CD14-positive monocyte (primary cell): ENCODE data around the gene ITPR2. TPM values are rescaled to one million over a fixed set of nuclear protein-coding genes. Genes with fewer than 3 reads are reported as not detected.

Experiments used
- DNase-seq, 3 donors: peaks; one replicate each; pipeline ENCODE4 v3.0.0-alpha.2; 2011 to 2022
- H2AFZ ChIP-seq: 2 replicates; pipeline ENCODE4 v1.6.0; 2012; ENCODE audit warnings: mild to moderate bottlenecking, low read depth, low read length, inconsistent platforms; ENCODE audit not compliant: insufficient read depth, poor library complexity, severe bottlenecking
- H3K27ac ChIP-seq, 2 donors: 1 replicate in 1 of 2; 2 replicates in 1 of 2; pipeline ENCODE4 v1.5.1; 2012 to 2013; ENCODE audit warnings: low read length in 2 of 2, control low read depth in 1 of 2, inconsistent platforms in 1 of 2, low read depth in 1 of 2, mild to moderate bottlenecking in 1 of 2
- H3K27me3 ChIP-seq, 2 donors: one replicate each; pipeline versions ENCODE4 v1.6.0 to v1.6.1; 2011 to 2013; ENCODE audit warnings: low read length in 2 of 2; ENCODE audit not compliant: control insufficient read depth in 2 of 2, insufficient read depth in 2 of 2
- H3K36me3 ChIP-seq, 2 donors: replicated peaks in 1 of 2; 1 replicate in 1 of 2; 2 replicates in 1 of 2; pipeline versions ENCODE4 v1.5.1 to v1.6.1; 2012 to 2013; ENCODE audit warnings: low read length in 2 of 2, control low read depth in 1 of 2, inconsistent platforms in 1 of 2, mild to moderate bottlenecking in 1 of 2; ENCODE audit not compliant: insufficient read depth in 2 of 2, control insufficient read depth in 1 of 2
- H3K4me1 ChIP-seq, 2 donors: 1 replicate in 1 of 2; 2 replicates in 1 of 2; pipeline versions ENCODE4 v1.5.1 to v1.6.1; 2012 to 2013; ENCODE audit warnings: low read length in 2 of 2, control low read depth in 1 of 2, inconsistent platforms in 1 of 2, mild to moderate bottlenecking in 1 of 2, moderate library complexity in 1 of 2; ENCODE audit not compliant: insufficient read depth in 2 of 2, control insufficient read depth in 1 of 2
- H3K4me2 ChIP-seq: replicated peaks from 2 replicates; pipeline ENCODE3; 2012; ENCODE audit warnings: low read length, moderate library complexity, mild to moderate bottlenecking; ENCODE audit not compliant: poor library complexity, severe bottlenecking; ENCODE audit errors: extremely low read depth
- H3K4me3 ChIP-seq, 3 experiments: fragments of 200-600 bp in 1 of 3; sonication (generic) in 1 of 3; replicated peaks in 1 of 3; 1 replicate in 2 of 3; 2 replicates in 1 of 3; pipeline ENCODE4 v1.5.1; 2011 to 2013; ENCODE audit warnings: low read length in 3 of 3, mild to moderate bottlenecking in 3 of 3, control low read depth in 2 of 3, low read depth in 2 of 3, inconsistent platforms in 1 of 3, moderate library complexity in 1 of 3
- H3K79me2 ChIP-seq: 2 replicates; pipeline ENCODE4 v1.6.0; 2012; ENCODE audit warnings: mild to moderate bottlenecking, control low read depth, inconsistent platforms, low read length, moderate library complexity; ENCODE audit not compliant: insufficient read depth
- H3K9ac ChIP-seq: 2 replicates; pipeline ENCODE4 v1.6.0; 2017; ENCODE audit warnings: low read length, mild to moderate bottlenecking; ENCODE audit not compliant: insufficient read depth, poor library complexity, severe bottlenecking
- H3K9me3 ChIP-seq, 2 donors: replicated peaks in 1 of 2; 1 replicate in 1 of 2; 2 replicates in 1 of 2; pipeline versions ENCODE4 v1.5.1 to v1.6.1; 2012 to 2013; ENCODE audit warnings: low read length in 2 of 2, control low read depth in 1 of 2; ENCODE audit not compliant: control insufficient read depth in 1 of 2, insufficient read depth in 1 of 2
- H4K20me1 ChIP-seq: 2 replicates; pipeline ENCODE4 v1.6.0; 2012; ENCODE audit warnings: mild to moderate bottlenecking, low read length, control low read depth, moderate library complexity; ENCODE audit not compliant: insufficient read depth
- H3K27ac Mint-ChIP-seq, 7 donors: one replicate each; pipeline ENCODE4 v1.8.0; 2020; ENCODE audit warnings: mild to moderate bottlenecking in 7 of 7, mixed read lengths in 7 of 7, moderate library complexity in 6 of 7, inconsistent platforms in 2 of 7
- H3K27me3 Mint-ChIP-seq, 3 donors: one replicate each; pipeline ENCODE4 v1.8.0; 2021 to 2022; ENCODE audit warnings: low read depth in 3 of 3, mild to moderate bottlenecking in 3 of 3, mixed read lengths in 3 of 3, moderate library complexity in 3 of 3, inconsistent platforms in 1 of 3
- H3K36me3 Mint-ChIP-seq, 2 donors: one replicate each; pipeline ENCODE4 v1.8.0; 2020; ENCODE audit warnings: mixed read lengths in 2 of 2, inconsistent platforms in 1 of 2, mild to moderate bottlenecking in 1 of 2
- H3K4me1 Mint-ChIP-seq: one replicate; pipeline ENCODE4 v1.8.0; 2020; ENCODE audit warnings: mild to moderate bottlenecking, mixed read lengths
- H3K4me3 Mint-ChIP-seq, 2 donors: one replicate each; pipeline ENCODE4 v1.8.0; 2020; ENCODE audit warnings: mild to moderate bottlenecking in 2 of 2, mixed read lengths in 2 of 2, moderate library complexity in 1 of 2
- H3K9me3 Mint-ChIP-seq, 7 donors: one replicate each; pipeline ENCODE4 v1.8.0; 2020 to 2022; ENCODE audit warnings: mixed read lengths in 7 of 7, mild to moderate bottlenecking in 6 of 7, moderate library complexity in 6 of 7, inconsistent platforms in 2 of 7
- WGBS: methylation state at CpG from one replicate; pipeline ENCODE4 v1.1.5; 2013; ENCODE audit warnings: missing lambda C conversion rate; ENCODE audit not compliant: insufficient coverage; 5-methylcytosine and 5-hydroxymethylcytosine counted together
- intact Hi-C, 2 donors: fragments of 100-400 bp; cut with micrococcal nuclease; formaldehyde crosslinking; loops; one replicate each; pipeline versions ENCODE4 v1.15.0 to v1.15.1; 2023
- polyA plus RNA-seq, 3 donors: library from polyadenylated mRNA; depleted of rRNA in 1 of 3; unstranded in 2 of 3; stranded (reverse) in 1 of 3; fragments of 300-500 nt in 2 of 3; fragments of >200 nt in 1 of 3; fragmentation: Illumina TruSeq in 2 of 3; gene quantifications; 1 replicate in 2 of 3; 2 replicates in 1 of 3; pipeline ENCODE4 v1.2.3, GENCODE V29; 2012 to 2021
- TF ChIP-seq, protein P1 (sequence below): fragments of 200-600 bp; IDR thresholded peaks from one replicate; pipeline ENCODE4 v1.8.0; 2022; ENCODE audit warnings: antibody characterized with exemption, mild to moderate bottlenecking

ITPR2 gene
- polyA plus RNA-seq, 3 donors, result 2.7 to 6.4 (median 5.7) TPM

DNA sequence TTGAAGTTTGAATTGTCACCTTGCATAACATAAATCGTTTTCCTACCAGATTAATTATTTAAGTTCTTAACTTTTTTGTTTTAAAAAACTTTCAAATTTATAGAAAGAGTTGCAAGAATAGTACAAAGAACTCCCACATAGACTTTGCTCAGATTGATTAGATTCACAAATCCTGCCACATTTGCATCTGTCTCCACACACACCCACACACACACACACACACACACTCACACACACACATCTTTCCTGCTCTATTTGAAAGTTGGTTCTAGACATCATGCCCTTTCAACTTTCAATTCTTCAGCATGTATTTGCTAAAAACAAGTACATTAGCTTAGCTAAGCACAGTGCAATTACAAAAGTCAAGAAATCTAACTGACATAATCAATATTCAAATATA, 184.0 kb downstream of the ITPR2 start:
- no peak overlapping the region for H3K9ac ChIP-seq
- no peaks in the 10 kb centered on the region for H4K20me1 ChIP-seq
- no peaks in the 10 kb centered on the region for H3K27me3 ChIP-seq
- H3K27ac ChIP-seq, result no peak overlapping the region
- no peaks in the 10 kb centered on the region for H3K79me2 ChIP-seq
- H3K9me3 Mint-ChIP-seq, result peaks cover 0 to 10% (median 7%) of the 10 kb centered on the region in 7 donors
- H3K27me3 Mint-ChIP-seq, result no peaks in the 10 kb centered on the region
- no peak overlapping the region for H3K27ac Mint-ChIP-seq
- TF ChIP-seq, protein P1, sequence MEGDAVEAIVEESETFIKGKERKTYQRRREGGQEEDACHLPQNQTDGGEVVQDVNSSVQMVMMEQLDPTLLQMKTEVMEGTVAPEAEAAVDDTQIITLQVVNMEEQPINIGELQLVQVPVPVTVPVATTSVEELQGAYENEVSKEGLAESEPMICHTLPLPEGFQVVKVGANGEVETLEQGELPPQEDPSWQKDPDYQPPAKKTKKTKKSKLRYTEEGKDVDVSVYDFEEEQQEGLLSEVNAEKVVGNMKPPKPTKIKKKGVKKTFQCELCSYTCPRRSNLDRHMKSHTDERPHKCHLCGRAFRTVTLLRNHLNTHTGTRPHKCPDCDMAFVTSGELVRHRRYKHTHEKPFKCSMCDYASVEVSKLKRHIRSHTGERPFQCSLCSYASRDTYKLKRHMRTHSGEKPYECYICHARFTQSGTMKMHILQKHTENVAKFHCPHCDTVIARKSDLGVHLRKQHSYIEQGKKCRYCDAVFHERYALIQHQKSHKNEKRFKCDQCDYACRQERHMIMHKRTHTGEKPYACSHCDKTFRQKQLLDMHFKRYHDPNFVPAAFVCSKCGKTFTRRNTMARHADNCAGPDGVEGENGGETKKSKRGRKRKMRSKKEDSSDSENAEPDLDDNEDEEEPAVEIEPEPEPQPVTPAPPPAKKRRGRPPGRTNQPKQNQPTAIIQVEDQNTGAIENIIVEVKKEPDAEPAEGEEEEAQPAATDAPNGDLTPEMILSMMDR, result no peak
- H3K4me2 ChIP-seq, result no peak overlapping the region
- no peak overlapping the region for H2AFZ ChIP-seq
- H3K4me1 ChIP-seq, result no peaks in the 10 kb centered on the region
- no peak overlapping the region for H3K4me3 ChIP-seq
- peaks cover 46 to 50% of the 10 kb centered on the region in 2 donors for H3K36me3 Mint-ChIP-seq
- peaks cover 15 to 41% of the 10 kb centered on the region in 2 donors for H3K36me3 ChIP-seq
- WGBS, result no CpG with 5 or more reads among the region's 1 CpG
- peaks cover 0 to 3% of the 10 kb centered on the region in 2 donors for H3K9me3 ChIP-seq
- no peak for DNase-seq
- intact Hi-C loops, result no loop called here
- H3K4me3 Mint-ChIP-seq, result no peak overlapping the region
- H3K4me1 Mint-ChIP-seq, result no peaks in the 10 kb centered on the region

DNA sequence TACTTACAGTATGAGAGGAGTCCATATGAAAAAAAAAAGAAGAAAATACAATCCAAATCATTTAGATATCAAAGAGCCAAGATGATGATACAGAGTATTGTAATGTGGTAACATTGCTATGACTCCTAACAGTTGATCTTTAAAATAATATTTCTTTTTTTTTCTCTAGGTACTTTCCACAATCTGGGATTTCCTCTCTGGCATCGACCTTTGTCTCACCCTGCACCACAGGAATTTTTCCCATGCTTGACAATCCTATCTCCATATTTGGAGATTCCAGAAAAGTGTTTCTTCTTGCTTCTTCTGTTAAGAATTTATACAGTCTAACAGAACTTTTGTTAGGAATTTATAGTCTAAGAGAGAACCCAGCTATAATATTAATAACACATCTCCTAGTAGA, 184.4 kb downstream of the ITPR2 start:
- intact Hi-C loops, result no loop called here
- Mint-ChIP-seq H3K9me3 (peaks cover 0 to 10% (median 7%) of the 10 kb centered on the region in 7 donors), H3K27me3 (no peaks in the 10 kb centered on the region), H3K4me3 (no peak overlapping the region), H3K27ac (no peak overlapping the region), H3K36me3 (peaks cover 42 to 46% of the 10 kb centered on the region in 2 donors), H3K4me1 (no peaks in the 10 kb centered on the region)
- H3K79me2 ChIP-seq, result no peaks in the 10 kb centered on the region
- peaks cover 13 to 37% of the 10 kb centered on the region in 2 donors for H3K36me3 ChIP-seq
- no peak overlapping the region for H3K9ac ChIP-seq
- no peak overlapping the region for H3K27ac ChIP-seq
- peaks cover 0 to 3% of the 10 kb centered on the region in 2 donors for H3K9me3 ChIP-seq
- TF ChIP-seq, protein P1, result no peak
- WGBS, result no CpG with 5 or more reads among the region's 1 CpG
- H4K20me1 ChIP-seq, result no peaks in the 10 kb centered on the region
- H3K27me3 ChIP-seq, result no peaks in the 10 kb centered on the region
- H3K4me2 ChIP-seq, result no peak overlapping the region
- no peak overlapping the region for H3K4me3 ChIP-seq
- no peaks in the 10 kb centered on the region for H3K4me1 ChIP-seq
- H2AFZ ChIP-seq, result no peak overlapping the region
- DNase-seq, result no peak
